GM21576 (cell line): Measurements from ENCODE around the gene CCDC73.
A peak's percentile ranks its signal among the peaks of the same experiment; 100 is the strongest.
"Not testable (repeated sequence)": the region's sequence is repeated elsewhere in the genome, so short reads cannot be mapped to it uniquely, and the experiment has no call there.

ENCODE experiments used
- ATAC-seq: cut with Tn5 transposase; IDR thresholded peaks from one replicate; pipeline ENCODE4 v1.9.1; 2021; ENCODE audit warnings: mild to moderate bottlenecking, moderate library complexity; ENCODE audit not compliant: unreplicated experiment

CCDC73 gene

DNA sequence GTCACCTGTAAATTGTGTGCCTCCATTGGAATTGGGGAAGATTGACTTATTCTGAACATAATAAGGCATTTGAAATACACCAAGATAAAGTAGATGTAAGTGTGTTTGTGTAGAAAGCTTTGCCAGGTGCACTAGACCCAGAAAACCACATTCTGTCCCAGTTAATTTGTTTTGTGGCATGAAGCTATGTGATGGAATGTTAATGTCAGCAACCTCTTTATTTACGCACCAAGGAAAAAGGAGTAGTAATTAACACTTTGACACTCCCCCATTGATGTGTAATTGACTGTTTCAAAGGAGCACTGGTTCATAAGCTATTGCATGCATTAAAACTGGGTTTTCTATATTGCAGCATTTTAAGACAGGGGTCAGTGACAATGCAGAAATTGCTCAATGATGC is 196.5 kb downstream of the CCDC73 start:
- no peak for ATAC-seq

GRCh38 chr11:32596114-32596513 is 198.3 kb downstream of the CCDC73 start:
- ATAC-seq: not testable (repeated sequence)

DNA sequence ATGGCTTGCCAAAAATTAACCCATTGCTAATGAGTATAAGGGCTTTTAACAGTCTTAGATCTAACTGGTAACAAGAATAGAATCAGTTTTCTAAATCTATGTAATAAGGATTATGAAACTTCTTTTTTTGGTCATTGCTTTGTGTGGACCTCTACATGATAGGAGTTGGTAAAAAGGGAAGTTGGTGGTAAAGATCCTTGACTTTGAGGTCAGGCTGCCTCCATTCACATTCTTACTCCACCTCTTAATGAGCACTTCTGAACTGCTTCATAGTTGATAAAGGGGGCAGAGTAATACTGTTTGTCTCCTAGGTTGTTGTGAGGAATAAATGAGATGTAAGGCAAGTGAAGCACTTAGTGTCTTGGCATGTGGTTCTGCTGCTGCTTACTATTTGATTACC is 200.2 kb downstream of the CCDC73 start:
- no peak for ATAC-seq

GRCh38 chr11:32586576-32587190 is 207.8 kb downstream of the CCDC73 start:
- ATAC-seq: no peak

DNA sequence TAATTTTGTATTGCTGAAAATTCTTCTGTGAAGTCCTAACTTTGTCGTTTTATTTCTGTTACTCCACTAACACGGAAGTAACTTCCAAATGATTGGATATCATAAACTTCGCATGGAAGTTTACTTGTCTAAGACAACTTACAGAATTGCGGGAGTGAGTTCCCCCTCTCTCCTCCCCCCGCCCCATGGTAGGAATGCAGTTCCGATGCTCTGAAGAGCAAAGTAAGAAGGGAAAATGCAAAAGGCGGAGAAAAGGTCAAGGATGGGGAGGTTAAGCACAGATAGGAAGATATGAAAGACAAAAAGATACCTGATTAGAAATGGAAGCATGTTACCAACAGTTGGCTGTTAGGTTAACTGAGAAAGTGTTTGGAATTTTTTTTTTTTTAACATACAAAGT is 209.5 kb downstream of the CCDC73 start:
- no peak for ATAC-seq

DNA sequence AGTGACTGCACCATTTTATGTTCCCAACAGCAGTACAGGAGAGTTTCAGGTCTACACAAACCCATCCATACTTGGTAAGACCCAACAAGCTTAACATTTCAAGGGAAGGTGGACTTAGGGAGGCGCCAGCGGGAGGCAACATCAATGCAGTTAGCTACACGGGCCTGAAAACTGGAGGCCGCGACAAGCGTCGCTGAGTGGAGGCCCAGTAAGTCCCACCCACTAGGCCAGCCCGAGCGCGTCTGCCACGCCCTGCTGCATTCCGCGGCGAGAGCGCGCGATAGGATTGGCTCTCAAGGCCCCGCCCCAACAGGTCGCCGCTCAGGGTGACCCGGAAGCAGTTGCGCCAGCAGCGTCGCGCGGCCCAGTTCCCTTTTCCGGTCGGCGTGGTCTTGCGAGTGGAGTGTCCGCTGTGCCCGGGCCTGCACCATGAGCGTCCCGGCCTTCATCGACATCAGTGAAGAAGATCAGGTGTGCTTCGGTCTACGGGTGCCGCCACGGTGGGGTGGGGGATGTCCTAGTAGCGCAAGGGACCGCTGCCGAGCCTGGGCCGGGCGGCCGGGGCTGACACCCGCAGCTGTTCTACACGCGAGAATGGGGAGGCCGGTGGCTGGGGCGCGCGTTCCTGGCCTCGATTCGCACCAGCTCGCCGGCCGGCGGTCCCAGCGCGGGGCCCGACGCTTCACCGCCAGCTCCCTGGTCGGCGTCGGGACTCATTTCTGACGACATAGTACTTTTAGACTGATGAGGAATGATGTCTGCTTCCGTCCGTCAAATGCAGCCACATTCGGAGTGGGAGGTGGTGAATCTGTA is 210.8 kb downstream of the CCDC73 start, which contains the start of gene EIF3M:
Gene EIF3M, plus strand, starts transcription at position 373 of the 813 bp plus-strand sequence. Its CDS starts 57 bp downstream, at position 430.
- peak; percentile 98 for ATAC-seq

- no peak for ATAC-seq
Observed at GRCh38 chr11:32581556-32581955, 212.9 kb downstream of the CCDC73 start.

DNA sequence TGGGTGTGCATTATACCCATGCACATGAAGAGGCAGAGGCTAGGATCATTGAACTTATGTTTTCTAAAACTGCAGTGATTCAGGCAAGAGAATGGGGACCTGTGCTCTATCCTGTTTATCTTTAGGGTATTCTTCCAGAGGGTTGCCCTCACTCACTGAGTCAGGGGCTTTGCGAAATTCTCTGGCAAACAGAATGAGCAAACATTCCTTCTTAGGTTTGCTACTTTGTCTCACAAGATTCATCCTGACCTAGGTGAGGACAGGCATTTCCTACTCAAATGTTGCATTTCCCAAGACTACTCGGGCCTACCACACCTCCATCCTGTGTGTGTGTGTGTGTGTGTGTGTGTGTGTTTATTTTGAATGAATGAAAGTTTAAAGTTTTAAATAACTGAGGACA is 213.5 kb downstream of the CCDC73 start:
- ATAC-seq: no peak

DNA sequence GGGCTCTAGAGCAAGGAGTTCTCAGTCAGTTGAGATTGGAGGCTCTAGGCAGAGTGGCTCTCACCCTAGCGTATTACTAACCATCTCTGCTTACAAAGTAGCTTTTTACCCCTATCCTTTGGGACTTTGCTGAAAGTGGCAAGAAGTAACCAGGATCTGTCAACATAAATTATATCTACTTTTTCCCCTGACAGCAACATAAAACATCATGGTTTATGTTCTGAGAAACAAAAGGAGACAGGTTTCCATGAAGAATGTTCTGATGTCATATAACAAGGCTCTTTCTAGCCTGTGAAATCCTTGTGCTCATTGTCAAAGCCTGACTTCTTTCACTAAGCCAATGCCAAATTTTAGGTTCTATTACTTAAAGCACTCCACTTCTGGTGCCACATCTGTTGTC is 218.0 kb downstream of the CCDC73 start:
- no peak for ATAC-seq

DNA sequence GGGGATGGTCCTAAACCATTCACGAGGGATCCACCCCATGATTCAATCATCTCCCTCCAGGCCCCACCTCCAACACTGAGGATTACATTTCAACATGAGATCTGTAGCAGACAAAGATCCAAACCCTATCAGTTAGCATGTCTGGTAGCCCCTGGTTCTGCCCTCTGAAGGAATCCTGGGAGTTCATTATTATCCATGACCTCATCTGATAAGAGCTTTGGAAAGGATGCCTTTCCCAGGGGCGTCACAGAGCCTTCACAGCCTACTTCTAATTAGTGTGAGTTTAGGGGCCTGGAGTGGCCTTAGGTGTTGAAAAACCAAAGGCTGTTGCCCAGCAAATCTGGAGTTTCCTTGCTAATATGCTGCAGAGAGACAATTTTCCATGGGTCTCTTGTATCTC is 219.4 kb downstream of the CCDC73 start:
- ATAC-seq: no peak

- no peak for ATAC-seq
Observed at GRCh38 chr11:32574421-32574820, 220.0 kb downstream of the CCDC73 start.

DNA sequence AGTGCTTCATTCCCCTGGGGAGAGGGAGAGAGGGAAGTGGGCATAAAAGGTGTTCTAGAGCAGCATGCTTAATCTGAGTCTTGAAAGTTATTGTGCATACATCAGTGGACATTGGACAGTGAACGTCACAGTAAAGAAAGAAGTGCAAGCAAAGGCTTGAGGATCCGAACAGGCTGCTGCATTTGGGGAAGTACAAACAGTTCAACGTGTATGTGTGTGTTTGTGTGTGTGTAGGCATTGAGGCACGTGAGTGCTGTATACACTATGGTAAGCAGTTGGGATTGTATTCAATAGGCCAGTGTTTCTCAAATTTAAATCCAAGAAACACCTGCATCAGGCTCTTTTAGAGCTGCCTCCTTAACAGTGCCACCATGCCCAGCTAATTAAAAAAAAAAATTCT is 221.2 kb downstream of the CCDC73 start:
- ATAC-seq: no peak

DNA sequence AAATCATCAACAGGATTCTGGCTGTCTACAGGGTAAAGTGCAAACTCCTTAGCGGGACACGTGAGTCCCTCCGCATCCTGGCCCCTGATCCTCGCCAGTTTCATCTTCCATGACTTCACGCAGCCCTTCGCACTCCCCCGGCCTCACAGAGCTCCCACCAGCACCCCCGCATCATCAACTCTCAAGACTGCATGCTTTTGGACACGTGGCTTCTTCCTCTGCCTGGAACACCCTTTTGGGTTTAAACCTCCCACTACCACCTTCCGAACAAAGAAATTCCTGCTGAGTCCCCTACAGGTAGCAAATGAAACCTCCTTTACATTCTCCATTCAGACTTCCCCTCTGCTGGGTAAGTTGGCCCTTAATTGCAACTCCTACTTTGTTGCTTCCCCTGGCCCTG is 223.4 kb downstream of the CCDC73 start:
- no peak for ATAC-seq

- ATAC-seq: no peak
Observed at GRCh38 chr11:32569313-32569881, 225.1 kb downstream of the CCDC73 start.

GRCh38 chr11:32567154-32567553 is 227.3 kb downstream of the CCDC73 start:
- ATAC-seq: no peak

DNA sequence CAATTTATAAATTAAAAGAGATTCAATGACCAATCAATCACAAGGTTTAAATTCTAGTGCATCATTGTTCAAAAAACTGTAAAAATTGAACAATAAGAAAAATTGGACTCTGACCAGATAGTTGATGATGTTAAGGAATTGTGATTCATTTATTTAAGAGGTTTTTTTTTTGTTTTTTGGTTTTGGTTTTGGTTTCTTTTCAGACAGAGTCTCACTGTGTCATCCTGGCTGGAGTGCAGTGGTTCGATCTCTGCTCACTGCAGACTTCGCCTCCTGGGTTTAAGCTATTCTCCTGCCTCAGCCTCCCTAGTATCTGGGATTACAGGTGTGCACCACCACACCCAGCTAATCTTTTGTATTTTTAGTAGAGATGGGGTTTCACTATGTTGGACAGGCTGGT is 227.9 kb downstream of the CCDC73 start:
- no peak for ATAC-seq

DNA sequence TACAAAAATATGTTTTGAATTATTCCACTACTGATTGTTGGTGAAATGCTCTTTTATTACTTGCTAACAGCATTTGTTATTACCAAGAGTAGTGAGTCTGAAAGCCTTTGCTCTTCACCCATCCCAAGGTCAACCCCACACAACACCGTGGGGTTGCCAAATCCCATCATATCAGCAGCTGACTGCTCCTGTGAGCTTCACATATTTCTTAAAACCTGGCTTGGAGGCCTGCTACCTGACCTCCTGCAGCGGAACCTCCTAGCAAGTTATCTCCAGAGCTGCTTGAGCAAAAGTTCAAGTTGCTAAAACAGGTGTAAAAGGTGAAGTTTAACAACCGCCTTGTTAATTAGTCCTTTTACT is 230.9 kb downstream of the CCDC73 start:
- no peak for ATAC-seq

DNA sequence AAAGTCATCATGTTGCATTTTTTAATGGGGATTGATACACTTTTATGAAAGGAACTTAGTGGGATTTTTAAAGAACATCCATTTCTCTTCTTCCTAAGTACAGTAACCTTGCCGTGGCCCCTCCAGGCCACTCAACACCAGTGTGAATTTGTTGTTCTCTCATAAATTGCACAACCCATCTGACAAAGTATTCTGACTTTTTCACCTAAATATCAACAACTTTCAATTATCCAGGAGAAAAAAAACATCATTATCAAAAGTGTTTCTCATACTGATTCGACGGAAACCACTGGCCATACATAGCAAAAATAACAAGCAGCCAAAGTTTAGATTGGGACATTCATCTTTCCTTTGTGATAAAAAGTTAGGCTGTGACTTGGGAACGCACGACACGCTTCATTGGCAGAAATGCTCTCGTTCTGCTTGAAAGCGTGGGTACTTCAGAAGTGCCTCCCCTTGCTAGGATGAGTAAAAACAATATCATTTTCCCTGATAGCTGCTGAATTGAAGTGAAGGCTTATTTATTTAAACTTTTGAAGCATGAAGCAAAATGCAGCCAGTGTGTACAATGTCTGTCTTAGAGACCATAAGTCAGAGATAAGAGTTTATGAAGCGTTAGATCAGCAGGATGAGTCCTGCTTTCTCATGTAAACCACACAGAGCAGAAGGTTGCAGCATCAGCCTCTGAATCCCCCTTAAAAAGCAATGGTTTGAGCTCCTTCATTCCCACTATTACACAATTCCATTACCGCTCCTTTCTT is 231.4 kb downstream of the CCDC73 start:
- no peak for ATAC-seq

DNA sequence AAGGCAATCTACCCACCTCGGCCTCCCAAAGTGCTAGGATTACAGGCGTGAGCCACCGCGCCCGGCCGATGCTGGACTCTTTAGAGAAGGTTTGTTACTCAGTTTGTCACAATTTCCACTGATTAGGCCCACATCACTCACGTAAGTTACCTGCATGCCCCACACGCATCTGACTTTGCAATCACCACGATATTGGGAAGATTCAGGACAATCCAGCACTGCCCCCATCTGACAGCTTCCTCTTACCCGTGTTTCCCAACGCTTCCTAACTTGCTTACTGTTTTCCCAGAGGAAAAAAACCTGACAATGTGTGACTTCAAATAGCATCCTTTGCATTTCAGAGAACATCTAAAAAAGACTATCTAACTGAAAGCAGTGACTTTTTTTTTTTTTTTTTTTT is 232.6 kb downstream of the CCDC73 start:
- ATAC-seq: no peak

DNA sequence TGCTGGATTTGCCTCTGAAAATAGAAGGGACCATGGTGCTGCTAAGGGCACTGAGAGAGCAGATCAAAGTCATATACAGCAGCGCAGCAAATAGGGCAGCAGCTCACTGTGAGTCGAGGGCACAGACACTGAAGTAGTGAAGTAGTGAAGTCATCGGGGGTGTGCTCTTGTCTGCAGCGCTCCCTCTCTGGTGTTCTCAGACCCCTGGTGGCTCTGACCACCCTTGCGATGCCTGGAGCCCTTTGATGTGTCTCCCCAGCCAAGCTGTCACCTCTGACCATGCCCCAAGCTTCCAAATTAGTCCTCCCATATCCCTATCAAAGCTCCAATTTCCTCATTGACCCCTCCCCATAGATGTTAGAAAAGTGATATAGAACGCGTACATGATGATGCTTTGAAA is 238.6 kb downstream of the CCDC73 start:
- ATAC-seq: no peak

GRCh38 chr11:32555091-32555490 is 239.4 kb downstream of the CCDC73 start:
- no peak for ATAC-seq
